Glutamatergic neuron (in vitro differentiated cells): ENCODE results near the gene SPATA13. TPM values are rescaled to one million over a fixed set of nuclear protein-coding genes. Genes with fewer than 3 reads are reported as not detected.
"Not testable (repeated sequence)": the region's sequence is repeated elsewhere in the genome, so short reads cannot be mapped to it uniquely, and the experiment has no call there.

Source experiments
- DNase-seq: peaks from one replicate; pipeline ENCODE4 v3.0.0; 2022
- H3K27ac Mint-ChIP-seq: one replicate; pipeline ENCODE4 v1.8.0; 2020; ENCODE audit warnings: mild to moderate bottlenecking, mixed read lengths, inconsistent platforms; ENCODE audit not compliant: unreplicated experiment
- H3K27me3 Mint-ChIP-seq: one replicate; pipeline ENCODE4 v1.8.0; 2020; ENCODE audit warnings: mild to moderate bottlenecking, moderate library complexity, mixed read lengths, inconsistent platforms; ENCODE audit not compliant: unreplicated experiment
- H3K36me3 Mint-ChIP-seq: one replicate; pipeline ENCODE4 v1.8.0; 2020; ENCODE audit warnings: mild to moderate bottlenecking, mixed read lengths, inconsistent platforms; ENCODE audit not compliant: unreplicated experiment
- H3K4me1 Mint-ChIP-seq: one replicate; pipeline ENCODE4 v1.8.0; 2020; ENCODE audit warnings: mild to moderate bottlenecking, low read depth, mixed read lengths, inconsistent platforms; ENCODE audit not compliant: unreplicated experiment
- H3K4me3 Mint-ChIP-seq: one replicate; pipeline ENCODE4 v1.8.0; 2020; ENCODE audit warnings: mild to moderate bottlenecking, mixed read lengths, inconsistent platforms; ENCODE audit not compliant: unreplicated experiment
- H3K9me3 Mint-ChIP-seq: one replicate; pipeline ENCODE4 v1.8.0; 2020; ENCODE audit warnings: mild to moderate bottlenecking, moderate library complexity, mixed read lengths, inconsistent platforms; ENCODE audit not compliant: unreplicated experiment
- total RNA-seq: library from RNA; stranded (reverse); fragmentation: NEBNext Ultra II Directional; extraction: Animal tissue kit (Norgen Biotek cat#: 25700); gene quantifications from one replicate; pipeline ENCODE4 v1.2.1, GENCODE V29; 2021; ENCODE audit not compliant: unreplicated experiment
- TF ChIP-seq, protein P1 (sequence below): fragments of 200-600 bp; sonication (generic); IDR thresholded peaks from one replicate; pipeline ENCODE4 v1.5.0; 2021; ENCODE audit not compliant: partially characterized antibody, unreplicated experiment

The SPATA13 gene
- total RNA-seq, 1 donor from 2014 or later = 7.4 TPM

DNA sequence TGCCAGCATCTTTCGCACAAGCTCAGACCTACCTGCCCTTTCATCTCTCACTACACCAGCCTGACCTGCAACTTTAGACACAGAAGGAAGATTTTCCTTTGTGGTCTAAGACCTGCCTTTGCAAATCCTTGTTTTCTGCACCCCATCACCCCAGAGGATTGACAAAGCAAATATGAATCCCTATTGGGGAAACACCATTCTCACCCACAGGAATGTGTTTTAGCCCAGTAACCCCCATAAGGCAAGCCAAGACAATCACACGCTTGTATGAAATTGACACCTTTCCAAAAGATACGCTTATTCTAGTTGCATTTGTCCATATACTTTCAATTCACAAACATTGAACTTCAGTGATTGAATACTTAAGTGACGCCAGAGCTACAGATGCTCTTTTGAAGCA lies 55.7 kb downstream of the SPATA13 start:
- no peak overlapping the region for H3K27ac Mint-ChIP-seq
- H3K4me1 Mint-ChIP-seq = peaks cover 11% of the 10 kb centered on the region
- peaks cover 3% of the 10 kb centered on the region for H3K27me3 Mint-ChIP-seq
- no peak for DNase-seq
- H3K9me3 Mint-ChIP-seq = no peaks in the 10 kb centered on the region
- peaks cover 4% of the 10 kb centered on the region for H3K36me3 Mint-ChIP-seq
- no peak overlapping the region for H3K4me3 Mint-ChIP-seq
- TF ChIP-seq, protein P1, sequence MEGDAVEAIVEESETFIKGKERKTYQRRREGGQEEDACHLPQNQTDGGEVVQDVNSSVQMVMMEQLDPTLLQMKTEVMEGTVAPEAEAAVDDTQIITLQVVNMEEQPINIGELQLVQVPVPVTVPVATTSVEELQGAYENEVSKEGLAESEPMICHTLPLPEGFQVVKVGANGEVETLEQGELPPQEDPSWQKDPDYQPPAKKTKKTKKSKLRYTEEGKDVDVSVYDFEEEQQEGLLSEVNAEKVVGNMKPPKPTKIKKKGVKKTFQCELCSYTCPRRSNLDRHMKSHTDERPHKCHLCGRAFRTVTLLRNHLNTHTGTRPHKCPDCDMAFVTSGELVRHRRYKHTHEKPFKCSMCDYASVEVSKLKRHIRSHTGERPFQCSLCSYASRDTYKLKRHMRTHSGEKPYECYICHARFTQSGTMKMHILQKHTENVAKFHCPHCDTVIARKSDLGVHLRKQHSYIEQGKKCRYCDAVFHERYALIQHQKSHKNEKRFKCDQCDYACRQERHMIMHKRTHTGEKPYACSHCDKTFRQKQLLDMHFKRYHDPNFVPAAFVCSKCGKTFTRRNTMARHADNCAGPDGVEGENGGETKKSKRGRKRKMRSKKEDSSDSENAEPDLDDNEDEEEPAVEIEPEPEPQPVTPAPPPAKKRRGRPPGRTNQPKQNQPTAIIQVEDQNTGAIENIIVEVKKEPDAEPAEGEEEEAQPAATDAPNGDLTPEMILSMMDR = no peak

DNA sequence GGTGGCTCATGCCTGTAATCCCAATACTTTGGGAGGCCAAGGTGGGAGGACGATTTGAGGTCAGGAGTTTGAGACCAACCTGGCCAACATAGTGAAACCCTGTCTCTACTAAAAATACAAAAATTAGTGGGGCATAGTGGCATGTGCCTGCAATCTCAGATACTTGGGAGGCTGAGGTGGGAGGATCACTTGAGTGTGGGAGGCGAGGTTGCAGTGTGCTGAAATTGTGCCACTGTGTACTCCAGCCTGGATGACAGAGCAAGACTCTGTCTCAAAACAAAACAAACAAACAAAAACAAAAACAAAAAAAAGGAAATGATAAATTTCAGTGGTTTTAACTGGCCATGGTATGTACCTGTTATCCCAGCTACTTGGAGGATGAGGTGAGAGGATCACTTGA lies 56.3 kb downstream of the SPATA13 start:
- DNase-seq, H3K9me3 Mint-ChIP-seq, H3K36me3 Mint-ChIP-seq, H3K4me3 Mint-ChIP-seq, H3K27ac Mint-ChIP-seq, H3K27me3 Mint-ChIP-seq: not testable (repeated sequence)
- peaks cover 11% of the 10 kb centered on the region for H3K4me1 Mint-ChIP-seq

DNA sequence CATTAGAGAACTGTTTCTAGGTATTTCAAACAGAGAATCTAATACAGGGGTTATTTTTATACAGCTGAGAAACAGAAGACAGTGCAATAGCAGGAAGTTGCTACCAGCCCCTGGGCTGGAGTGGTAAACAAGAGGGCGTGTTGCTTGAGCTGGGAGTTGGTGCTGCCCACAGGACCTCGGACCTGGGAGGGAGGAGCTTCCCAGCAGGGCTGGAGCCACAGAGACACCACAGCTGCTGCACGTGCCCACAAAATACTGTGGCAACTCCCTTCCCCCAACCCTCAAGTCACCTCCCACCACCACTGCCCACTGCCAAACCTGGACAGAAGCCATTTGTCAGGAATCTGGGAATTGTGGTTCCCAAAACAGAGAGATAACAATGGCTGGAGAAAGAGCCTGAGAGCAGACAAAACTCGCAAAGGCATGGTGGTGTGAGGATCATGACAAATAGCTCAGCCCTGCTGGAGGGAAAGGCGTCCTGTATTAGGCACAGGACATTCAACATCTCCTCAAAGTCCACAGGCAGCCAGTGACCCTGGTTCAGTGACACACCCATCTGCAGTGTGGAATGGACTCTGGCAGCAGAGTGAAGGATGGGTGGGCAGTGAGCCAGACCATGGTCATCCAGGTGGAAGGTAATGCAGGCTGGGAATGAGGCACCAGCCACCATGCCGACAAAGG lies 57.2 kb downstream of the SPATA13 start:
- Mint-ChIP-seq H3K4me3 (no peak overlapping the region), H3K9me3 (no peaks in the 10 kb centered on the region), H3K36me3 (peaks cover 3% of the 10 kb centered on the region), H3K4me1 (peaks cover 10% of the 10 kb centered on the region), H3K27ac (no peak overlapping the region), H3K27me3 (peaks cover 7% of the 10 kb centered on the region)
- TF ChIP-seq, protein P1 = no peak
- DNase-seq = no peak

DNA sequence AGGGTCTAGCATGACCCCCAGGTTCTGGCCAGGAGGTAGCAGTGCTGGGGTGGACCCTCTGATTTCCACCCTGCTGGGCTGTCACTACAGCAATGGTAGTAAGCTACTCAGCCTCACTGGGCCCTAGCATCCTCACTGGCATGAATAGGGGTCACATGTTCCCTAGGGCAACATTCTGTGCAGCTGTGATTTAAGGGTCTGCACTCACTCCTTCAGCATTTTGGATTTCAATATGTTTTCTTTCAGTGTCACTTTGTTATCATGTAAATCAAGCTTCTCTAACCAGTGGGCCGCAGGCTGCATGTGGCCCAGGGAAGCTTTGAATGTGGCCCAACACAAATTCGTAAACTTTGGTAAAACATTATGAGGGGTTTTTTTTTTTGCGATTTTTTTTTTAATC lies 57.8 kb downstream of the SPATA13 start:
- H3K27me3 Mint-ChIP-seq = peaks cover 7% of the 10 kb centered on the region
- no peak for DNase-seq
- H3K27ac Mint-ChIP-seq = no peak overlapping the region
- no peaks in the 10 kb centered on the region for H3K9me3 Mint-ChIP-seq
- no peaks in the 10 kb centered on the region for H3K36me3 Mint-ChIP-seq
- H3K4me3 Mint-ChIP-seq = no peak overlapping the region
- TF ChIP-seq, protein P1 = no peak
- peaks cover 8% of the 10 kb centered on the region for H3K4me1 Mint-ChIP-seq

DNA sequence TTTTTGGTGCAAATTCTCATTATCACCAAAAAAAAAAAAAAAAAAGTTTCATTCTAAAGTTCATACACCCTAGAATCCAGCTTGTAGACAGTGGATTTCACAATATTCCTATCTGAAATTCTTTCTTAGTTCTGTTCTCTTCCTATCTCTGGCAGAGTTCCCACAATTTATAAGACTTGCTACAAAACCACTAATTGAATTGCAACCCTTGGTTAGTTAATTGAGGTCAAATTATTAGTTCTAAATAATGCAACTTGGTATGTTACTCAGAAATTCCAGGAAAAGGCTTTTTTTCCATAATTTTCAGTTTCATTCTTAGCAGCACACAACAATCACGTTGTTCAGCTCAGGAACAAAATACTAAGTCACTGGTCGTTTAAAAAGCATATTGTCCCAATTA lies 58.5 kb downstream of the SPATA13 start:
- Mint-ChIP-seq H3K4me1 (peaks cover 8% of the 10 kb centered on the region), H3K9me3 (no peaks in the 10 kb centered on the region), H3K27me3 (peaks cover 7% of the 10 kb centered on the region), H3K4me3 (no peak overlapping the region), H3K27ac (no peak overlapping the region), H3K36me3 (no peaks in the 10 kb centered on the region)
- no peak for DNase-seq
- TF ChIP-seq, protein P1 = no peak
